ENCODE data around the gene IL1RAPL2. TPM values are rescaled to one million over a fixed set of nuclear protein-coding genes. Genes with fewer than 3 reads are reported as not detected.

Gene IL1RAPL2
- not detected in 2 replicates for total RNA-seq

DNA sequence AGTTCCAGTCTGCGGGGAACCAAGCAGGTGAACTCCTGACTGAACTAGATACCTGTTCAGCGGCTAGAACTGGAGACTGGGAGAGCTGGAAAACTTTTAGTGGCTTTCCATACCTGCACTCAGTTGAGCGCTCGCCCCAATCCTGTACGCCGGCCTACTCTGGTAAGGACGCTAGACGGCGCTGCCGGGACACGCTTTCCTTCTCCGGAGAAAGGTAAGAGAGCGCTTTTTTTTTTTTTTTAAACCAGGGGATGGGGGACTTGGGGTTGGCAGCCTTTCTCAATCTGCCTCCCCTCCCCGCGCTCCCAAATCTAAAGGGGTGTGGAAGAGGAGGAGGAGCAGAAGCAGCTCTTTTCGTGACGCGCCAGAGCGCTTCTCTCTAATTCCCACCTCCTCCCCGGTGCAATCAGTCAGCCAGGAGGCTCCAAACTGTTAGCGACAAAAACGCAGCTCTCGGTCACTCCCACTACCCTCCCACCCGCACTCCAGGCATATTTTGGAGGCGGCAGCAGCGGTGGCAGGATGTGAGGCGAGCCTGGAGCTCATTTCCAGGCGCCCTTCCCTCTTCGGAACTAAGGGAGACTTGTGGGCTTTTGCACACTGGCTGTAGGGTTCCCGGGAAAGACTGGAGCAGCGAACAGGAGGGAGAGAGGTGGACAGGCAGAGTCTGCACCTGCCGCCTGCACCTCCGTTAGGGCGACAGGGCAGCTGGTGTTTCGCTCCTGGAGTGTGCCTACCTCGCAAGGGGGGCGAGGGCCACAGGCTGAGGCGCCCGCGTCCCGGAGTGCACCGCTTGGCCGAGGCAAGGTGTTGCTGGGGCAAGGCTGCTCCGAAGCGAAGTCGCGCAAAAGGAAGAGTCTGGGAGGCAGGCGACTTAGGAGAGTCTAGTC lies at the start of gene IL1RAPL2:
TSS of gene IL1RAPL2 (plus strand) at position 409 of the 890 bp plus-strand sequence.

GRCh38 chrX:105220636-105221035 lies 654.6 kb downstream of the IL1RAPL2 start, which contains the start of gene TEX13A:
Gene TEX13A (minus strand): TSS chrX:105220694. CDS start chrX:105220397, 297 bp downstream.

